ENCODE data around the gene ADCYAP1.

DNA sequence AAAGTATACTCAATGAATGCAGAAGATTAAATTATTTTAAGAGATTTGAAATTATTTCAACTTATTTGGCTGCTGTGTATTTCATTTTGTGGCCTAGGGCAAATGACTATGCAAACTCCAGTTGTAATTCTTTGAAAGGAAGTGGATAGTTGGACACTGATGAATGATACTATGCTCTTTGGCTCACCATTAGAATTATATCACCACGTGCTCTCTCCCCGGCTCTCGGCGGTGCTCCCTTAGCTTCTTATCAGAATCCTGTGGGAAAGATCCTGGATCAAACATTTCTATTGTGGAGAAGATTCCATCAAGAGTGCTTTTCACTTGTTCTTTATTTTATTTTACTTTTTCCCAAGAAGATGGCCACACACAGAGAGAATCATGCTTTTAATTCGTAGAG is 55.2 kb downstream of the ADCYAP1 start:
- TF ChIP-seq, protein P1, sequence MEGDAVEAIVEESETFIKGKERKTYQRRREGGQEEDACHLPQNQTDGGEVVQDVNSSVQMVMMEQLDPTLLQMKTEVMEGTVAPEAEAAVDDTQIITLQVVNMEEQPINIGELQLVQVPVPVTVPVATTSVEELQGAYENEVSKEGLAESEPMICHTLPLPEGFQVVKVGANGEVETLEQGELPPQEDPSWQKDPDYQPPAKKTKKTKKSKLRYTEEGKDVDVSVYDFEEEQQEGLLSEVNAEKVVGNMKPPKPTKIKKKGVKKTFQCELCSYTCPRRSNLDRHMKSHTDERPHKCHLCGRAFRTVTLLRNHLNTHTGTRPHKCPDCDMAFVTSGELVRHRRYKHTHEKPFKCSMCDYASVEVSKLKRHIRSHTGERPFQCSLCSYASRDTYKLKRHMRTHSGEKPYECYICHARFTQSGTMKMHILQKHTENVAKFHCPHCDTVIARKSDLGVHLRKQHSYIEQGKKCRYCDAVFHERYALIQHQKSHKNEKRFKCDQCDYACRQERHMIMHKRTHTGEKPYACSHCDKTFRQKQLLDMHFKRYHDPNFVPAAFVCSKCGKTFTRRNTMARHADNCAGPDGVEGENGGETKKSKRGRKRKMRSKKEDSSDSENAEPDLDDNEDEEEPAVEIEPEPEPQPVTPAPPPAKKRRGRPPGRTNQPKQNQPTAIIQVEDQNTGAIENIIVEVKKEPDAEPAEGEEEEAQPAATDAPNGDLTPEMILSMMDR (IDR thresholded peaks at IDR 0.05; ENCODE audit: insufficient read depth, low read depth, low read length), result no peak
- TF ChIP-seq EZH2 (IDR thresholded peaks at IDR 0.05; ENCODE audit: insufficient read depth, low read length), result no peak

All from astrocyte (in vitro differentiated cells and primary cell).